C4-2B (cell line): ENCODE measurements around the gene NALF2.
A peak's percentile ranks its signal among the peaks of the same experiment; 100 is the strongest.

ENCODE experiments used
- ZFX ChIP-seq: fragments of 450-650 bp; IDR thresholded peaks from 2 replicates; pipeline ENCODE4 v1.6.1; 2017
- TF ChIP-seq, protein P1 (sequence below): fragments of 450-650 bp; conservative IDR thresholded peaks from 2 replicates; pipeline ENCODE4 v1.5.1; 2017; ENCODE audit warnings: mild to moderate bottlenecking

DNA sequence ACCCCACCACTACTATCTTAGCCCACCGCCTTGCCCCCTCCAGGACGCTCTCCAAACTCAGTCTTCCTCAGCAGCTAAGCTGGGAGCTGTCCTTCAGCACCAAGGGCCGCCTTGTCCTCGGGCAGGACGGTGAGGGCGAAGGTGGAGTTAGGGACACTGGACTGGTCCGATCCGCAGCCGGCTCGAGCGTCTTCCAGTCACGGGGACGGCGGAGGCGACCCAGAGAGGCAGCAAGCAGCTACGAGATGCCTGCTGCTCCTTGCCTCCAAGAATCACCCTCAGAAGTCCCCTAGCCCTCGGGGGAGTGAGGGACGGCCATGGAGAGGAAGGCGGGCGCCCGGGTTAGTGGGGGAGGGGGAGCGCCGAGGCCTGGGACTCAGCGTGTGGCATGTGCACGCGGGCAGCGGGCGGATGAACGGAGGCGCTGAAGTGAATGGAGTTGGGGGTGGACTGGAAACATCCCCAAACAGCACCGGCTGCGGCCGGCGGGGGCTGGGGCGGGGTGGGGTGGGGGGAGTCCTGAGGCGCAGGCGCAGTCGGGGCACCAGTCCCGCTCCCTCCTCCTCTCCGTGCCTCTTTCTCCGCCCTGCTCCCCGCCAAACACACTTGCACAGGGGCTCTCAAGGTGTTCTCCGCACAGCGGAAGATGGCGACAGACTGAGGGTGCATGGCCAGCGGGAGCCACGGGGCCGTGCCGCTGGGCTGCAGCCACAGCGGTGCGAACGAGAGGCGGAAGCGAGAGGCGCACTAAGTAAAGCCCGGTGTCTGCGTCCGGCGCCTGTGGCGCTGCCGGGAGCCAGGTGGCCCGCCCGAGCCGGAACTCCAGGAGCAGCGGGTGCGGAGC is at the start of gene NALF2:
- TF ChIP-seq, protein P1, sequence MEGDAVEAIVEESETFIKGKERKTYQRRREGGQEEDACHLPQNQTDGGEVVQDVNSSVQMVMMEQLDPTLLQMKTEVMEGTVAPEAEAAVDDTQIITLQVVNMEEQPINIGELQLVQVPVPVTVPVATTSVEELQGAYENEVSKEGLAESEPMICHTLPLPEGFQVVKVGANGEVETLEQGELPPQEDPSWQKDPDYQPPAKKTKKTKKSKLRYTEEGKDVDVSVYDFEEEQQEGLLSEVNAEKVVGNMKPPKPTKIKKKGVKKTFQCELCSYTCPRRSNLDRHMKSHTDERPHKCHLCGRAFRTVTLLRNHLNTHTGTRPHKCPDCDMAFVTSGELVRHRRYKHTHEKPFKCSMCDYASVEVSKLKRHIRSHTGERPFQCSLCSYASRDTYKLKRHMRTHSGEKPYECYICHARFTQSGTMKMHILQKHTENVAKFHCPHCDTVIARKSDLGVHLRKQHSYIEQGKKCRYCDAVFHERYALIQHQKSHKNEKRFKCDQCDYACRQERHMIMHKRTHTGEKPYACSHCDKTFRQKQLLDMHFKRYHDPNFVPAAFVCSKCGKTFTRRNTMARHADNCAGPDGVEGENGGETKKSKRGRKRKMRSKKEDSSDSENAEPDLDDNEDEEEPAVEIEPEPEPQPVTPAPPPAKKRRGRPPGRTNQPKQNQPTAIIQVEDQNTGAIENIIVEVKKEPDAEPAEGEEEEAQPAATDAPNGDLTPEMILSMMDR, result peak; percentile 28
- no peak for TF ChIP-seq ZFX
